Smooth muscle cell (in vitro differentiated cells): Measurements from ENCODE around the gene CTLA4. TPM values are rescaled to one million over a fixed set of nuclear protein-coding genes. Genes with fewer than 3 reads are reported as not detected.

Source experiments
- DNase-seq: peaks from one replicate; lab custom pipeline; 2025; ENCODE audit not compliant: unreplicated experiment; lab: John Stamatoyannopoulos, UW
- H2AFZ ChIP-seq: fragments of 200-600 bp; sonication (generic); 2 replicates; pipeline ENCODE4 v1.6.0; 2016; ENCODE audit warnings: antibody characterized with exemption, low read depth, mild to moderate bottlenecking
- H3F3A ChIP-seq: fragments of 200-600 bp; sonication (generic); 2 replicates; pipeline ENCODE4 v1.6.0; 2017; ENCODE audit warnings: antibody characterized with exemption, low read depth
- H3K27ac ChIP-seq: fragments of 200-600 bp; sonication (generic); 2 replicates; pipeline ENCODE4 v1.5.1; 2016; ENCODE audit warnings: low read depth, mild to moderate bottlenecking
- H3K27me3 ChIP-seq: fragments of 200-600 bp; sonication (generic); 2 replicates; pipeline ENCODE4 v1.6.1; 2016; ENCODE audit warnings: low read depth, mild to moderate bottlenecking
- H3K36me3 ChIP-seq: fragments of 200-600 bp; sonication (generic); 2 replicates; pipeline ENCODE4 v1.5.1; 2016; ENCODE audit warnings: low read depth
- H3K4me1 ChIP-seq: fragments of 200-600 bp; sonication (generic); 2 replicates; pipeline ENCODE4 v1.5.1; 2016; ENCODE audit warnings: low read depth
- H3K4me2 ChIP-seq: fragments of 200-600 bp; sonication (generic); 2 replicates; pipeline ENCODE4 v1.6.0; 2016; ENCODE audit warnings: mild to moderate bottlenecking
- H3K4me3 ChIP-seq: fragments of 200-600 bp; sonication (generic); 2 replicates; pipeline ENCODE4 v1.5.1; 2016; ENCODE audit warnings: mild to moderate bottlenecking
- H3K79me2 ChIP-seq: fragments of 200-600 bp; sonication (generic); 2 replicates; pipeline ENCODE4 v1.6.0; 2016; ENCODE audit warnings: low read depth, mild to moderate bottlenecking
- H3K9ac ChIP-seq: fragments of 200-600 bp; sonication (generic); 2 replicates; pipeline ENCODE4 v1.6.0; 2016; ENCODE audit warnings: low read depth
- H3K9me3 ChIP-seq: fragments of 200-600 bp; sonication (generic); replicated peaks from 2 replicates; pipeline ENCODE4 v1.5.1; 2016; ENCODE audit warnings: low read depth
- H4K20me1 ChIP-seq: fragments of 200-600 bp; sonication (generic); 2 replicates; pipeline ENCODE4 v1.6.0; 2016; ENCODE audit warnings: low read depth
- CTCF ChIP-seq: fragments of 200-600 bp; sonication (generic); IDR thresholded peaks from 2 replicates; pipeline ENCODE4 v1.5.1; 2017; ENCODE audit warnings: borderline replicate concordance, mild to moderate bottlenecking, antibody characterized with exemption; ENCODE audit not compliant: insufficient read depth, poor library complexity, severe bottlenecking
- WGBS: methylation state at CpG from one replicate; pipeline ENCODE4 v1.1.7; 2016; ENCODE audit warnings: low lambda C conversion rate; 5-methylcytosine and 5-hydroxymethylcytosine counted together
- polyA plus RNA-seq: library from polyadenylated mRNA; unstranded; fragments of >200 nt; fragmentation: Nextera tagmentation; extraction: Ambion mirVana; gene quantifications from 2 replicates; pipeline ENCODE4 v1.2.1, GENCODE V29; 2016
- total RNA-seq: library from RNA; depleted of rRNA; stranded (reverse); fragments of >200 nt; gene quantifications from 2 replicates; pipeline ENCODE4 v1.2.3, GENCODE V29; 2014

CTLA4 gene
- total and polyA plus RNA-seq, 2 experiments from 2014 or later = not detected

- Histone ChIP-seq H3K4me2 (no peak overlapping the region), H3K4me1 (no peaks in the 10 kb centered on the region), H4K20me1 (no peaks in the 10 kb centered on the region), H2AFZ (no peak overlapping the region), H3K27ac (no peak overlapping the region), H3K9ac (no peak overlapping the region), H3K36me3 (no peaks in the 10 kb centered on the region), H3K79me2 (no peaks in the 10 kb centered on the region), H3K27me3 (no peaks in the 10 kb centered on the region), H3K9me3 (no peaks in the 10 kb centered on the region), H3K4me3 (no peak overlapping the region), H3F3A (no peaks in the 10 kb centered on the region)
- no peak for DNase-seq
- TF ChIP-seq CTCF = no peak
- 94% methylated on average over 1 of the region's 1 CpG for WGBS
Measured at GRCh38 chr2:203889944-203890343, 22.4 kb downstream of the CTLA4 start.

GRCh38 chr2:203890733-203891132, 23.2 kb downstream of the CTLA4 start:
- DNase-seq = no peak
- H3K9me3 ChIP-seq = no peaks in the 10 kb centered on the region
- H3K27ac ChIP-seq = no peak overlapping the region
- no peaks in the 10 kb centered on the region for H3K27me3 ChIP-seq
- no peaks in the 10 kb centered on the region for H3K4me1 ChIP-seq
- H4K20me1 ChIP-seq = no peaks in the 10 kb centered on the region
- TF ChIP-seq CTCF = no peak
- no peak overlapping the region for H3K4me3 ChIP-seq
- H3K4me2 ChIP-seq = no peak overlapping the region
- H3F3A ChIP-seq = no peaks in the 10 kb centered on the region
- H3K36me3 ChIP-seq = no peaks in the 10 kb centered on the region
- no peaks in the 10 kb centered on the region for H3K79me2 ChIP-seq
- H2AFZ ChIP-seq = peak overlapping the region; percentile 27
- no peak overlapping the region for H3K9ac ChIP-seq
- 95% methylated on average over 1 of the region's 1 CpG for WGBS

DNA sequence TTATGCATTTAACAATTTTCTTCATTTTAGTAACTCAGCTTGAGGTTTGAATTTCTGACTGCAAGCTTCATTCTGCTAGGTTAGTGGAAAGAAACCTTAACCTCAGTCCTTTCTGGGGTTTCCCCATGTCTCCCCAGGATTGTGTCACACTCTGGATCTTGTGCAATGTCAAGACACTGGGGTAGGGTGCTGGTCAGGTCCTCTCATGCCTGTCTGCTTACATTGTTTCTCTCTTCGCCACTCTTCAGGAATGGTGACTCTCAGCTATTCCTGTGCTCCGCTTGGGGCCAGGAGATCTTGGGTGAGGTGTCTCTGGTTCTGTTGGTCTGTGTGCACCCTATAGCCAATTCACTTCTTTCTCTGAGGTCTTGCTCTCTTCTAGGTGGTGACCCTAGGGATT, 23.9 kb downstream of the CTLA4 start:
- DNase-seq = no peak
- 93% methylated on average over 2 of the region's 2 CpGs for WGBS
- no peaks in the 10 kb centered on the region for H3K36me3 ChIP-seq
- H3K79me2 ChIP-seq = no peaks in the 10 kb centered on the region
- no peak for TF ChIP-seq CTCF
- no peaks in the 10 kb centered on the region for H3F3A ChIP-seq
- no peak overlapping the region for H3K4me2 ChIP-seq
- H3K4me1 ChIP-seq = no peaks in the 10 kb centered on the region
- no peak overlapping the region for H3K9ac ChIP-seq
- no peaks in the 10 kb centered on the region for H3K9me3 ChIP-seq
- H3K27me3 ChIP-seq = no peaks in the 10 kb centered on the region
- no peak overlapping the region for H3K27ac ChIP-seq
- no peaks in the 10 kb centered on the region for H4K20me1 ChIP-seq
- no peak overlapping the region for H3K4me3 ChIP-seq
- H2AFZ ChIP-seq = no peak overlapping the region

DNA sequence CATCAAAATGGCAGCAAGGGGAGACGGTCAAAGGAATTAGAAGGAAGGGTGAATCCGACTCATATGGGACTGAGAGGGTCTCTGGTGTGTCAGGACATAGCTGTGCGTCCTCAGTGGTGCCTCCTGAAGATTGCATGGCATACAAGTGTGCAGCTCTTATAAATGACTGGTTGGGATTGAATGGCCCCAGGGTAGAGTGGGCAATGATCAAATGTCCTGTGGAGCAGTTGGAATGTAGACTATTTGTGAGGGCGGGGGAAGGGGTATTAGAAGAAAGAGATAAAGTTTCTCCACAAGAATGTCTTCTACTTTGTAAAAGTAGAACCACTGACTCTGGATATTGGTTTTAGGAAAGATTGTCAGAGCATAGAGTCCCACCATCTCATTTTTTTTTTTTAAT, 24.6 kb downstream of the CTLA4 start:
- no peaks in the 10 kb centered on the region for H3F3A ChIP-seq
- WGBS = 80% methylated on average over 4 of the region's 4 CpGs
- H3K36me3 ChIP-seq = no peaks in the 10 kb centered on the region
- no peaks in the 10 kb centered on the region for H3K9me3 ChIP-seq
- H3K4me3 ChIP-seq = no peak overlapping the region
- no peak overlapping the region for H3K4me2 ChIP-seq
- H4K20me1 ChIP-seq = no peaks in the 10 kb centered on the region
- no peak overlapping the region for H3K27ac ChIP-seq
- DNase-seq = no peak
- TF ChIP-seq CTCF = no peak
- no peak overlapping the region for H3K9ac ChIP-seq
- H2AFZ ChIP-seq = no peak overlapping the region
- no peaks in the 10 kb centered on the region for H3K4me1 ChIP-seq
- no peaks in the 10 kb centered on the region for H3K27me3 ChIP-seq
- no peaks in the 10 kb centered on the region for H3K79me2 ChIP-seq
